Measurements from ENCODE around the gene RBPJL. TPM values are rescaled to one million over a fixed set of nuclear protein-coding genes. Genes with fewer than 3 reads are reported as not detected.
A peak's percentile ranks its signal among the peaks of the same experiment; 100 is the strongest.

Gene RBPJL
- total RNA-seq, 1 donor from 2014 or later: not detected

DNA sequence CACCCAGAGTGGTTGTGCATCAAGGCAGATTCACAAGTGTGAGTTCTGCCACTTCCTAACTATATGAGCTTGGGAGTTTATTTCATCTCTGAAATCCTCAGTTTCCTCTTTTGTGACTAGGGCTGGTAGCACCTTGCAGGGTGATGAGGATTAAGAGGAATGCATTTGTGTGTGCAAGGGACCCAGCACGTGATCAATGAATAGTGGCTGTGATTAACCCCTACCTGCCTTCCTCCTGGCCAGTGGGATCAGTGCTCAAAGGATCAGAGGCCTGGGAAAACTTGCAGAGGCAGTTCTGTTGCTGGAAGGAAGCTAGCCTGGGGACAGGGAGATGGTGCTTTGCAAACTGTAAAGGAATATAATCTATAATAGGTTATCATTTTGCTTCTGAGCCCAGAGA is 34.3 kb downstream of the RBPJL start:
- no peak for DNase-seq
- H3K4me3 ChIP-seq: peak overlapping the region; percentile 4

DNA sequence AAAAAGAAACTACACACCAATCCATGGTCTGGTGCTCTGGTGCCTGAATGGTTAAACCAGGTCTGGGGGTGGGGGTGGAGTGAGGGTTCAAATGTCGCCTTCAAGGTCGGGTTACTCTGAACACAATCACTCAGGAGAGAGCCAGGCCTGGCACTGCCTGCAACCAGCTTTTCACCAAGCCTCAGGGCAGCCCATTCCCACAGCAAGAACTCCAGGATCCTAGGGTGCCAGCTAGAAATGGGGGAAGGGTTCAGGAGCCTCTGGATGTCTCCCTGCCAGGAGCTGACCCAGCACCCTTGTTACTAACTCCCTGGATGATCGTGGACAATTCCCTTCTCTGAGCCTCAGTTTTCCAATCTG is 34.9 kb downstream of the RBPJL start:
- DNase-seq: no peak
- no peak for ATAC-seq
- Histone ChIP-seq H3K36me3 (peaks cover 28% of the 10 kb centered on the region), H3K9me3 (no peaks in the 10 kb centered on the region), H3K4me1 (peaks cover 98% of the 10 kb centered on the region), H3K27me3 (ENCODE audit: low read depth) (no peaks in the 10 kb centered on the region), H3K4me3 (peak overlapping the region; percentile 82), H3K27ac (peak overlapping the region; percentile 79)
- TF ChIP-seq, protein P1, sequence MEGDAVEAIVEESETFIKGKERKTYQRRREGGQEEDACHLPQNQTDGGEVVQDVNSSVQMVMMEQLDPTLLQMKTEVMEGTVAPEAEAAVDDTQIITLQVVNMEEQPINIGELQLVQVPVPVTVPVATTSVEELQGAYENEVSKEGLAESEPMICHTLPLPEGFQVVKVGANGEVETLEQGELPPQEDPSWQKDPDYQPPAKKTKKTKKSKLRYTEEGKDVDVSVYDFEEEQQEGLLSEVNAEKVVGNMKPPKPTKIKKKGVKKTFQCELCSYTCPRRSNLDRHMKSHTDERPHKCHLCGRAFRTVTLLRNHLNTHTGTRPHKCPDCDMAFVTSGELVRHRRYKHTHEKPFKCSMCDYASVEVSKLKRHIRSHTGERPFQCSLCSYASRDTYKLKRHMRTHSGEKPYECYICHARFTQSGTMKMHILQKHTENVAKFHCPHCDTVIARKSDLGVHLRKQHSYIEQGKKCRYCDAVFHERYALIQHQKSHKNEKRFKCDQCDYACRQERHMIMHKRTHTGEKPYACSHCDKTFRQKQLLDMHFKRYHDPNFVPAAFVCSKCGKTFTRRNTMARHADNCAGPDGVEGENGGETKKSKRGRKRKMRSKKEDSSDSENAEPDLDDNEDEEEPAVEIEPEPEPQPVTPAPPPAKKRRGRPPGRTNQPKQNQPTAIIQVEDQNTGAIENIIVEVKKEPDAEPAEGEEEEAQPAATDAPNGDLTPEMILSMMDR (IDR thresholded peaks at IDR 0.05): no peak
- intact Hi-C loops (cut with DNase I): no loop called here

More for the DNA sequence above, 34.3 kb downstream of the RBPJL start:
- no peaks in the 10 kb centered on the region for H3K27me3 ChIP-seq (ENCODE audit: low read depth)
- H3K36me3 ChIP-seq: peaks cover 28% of the 10 kb centered on the region
- peak overlapping the region; percentile 79 for H3K27ac ChIP-seq
- peaks cover 95% of the 10 kb centered on the region for H3K4me1 ChIP-seq
- no peaks in the 10 kb centered on the region for H3K9me3 ChIP-seq
- ATAC-seq: no peak
- TF ChIP-seq, protein P1 (IDR thresholded peaks at IDR 0.05): no peak
- intact Hi-C loops (cut with DNase I): no loop called here

DNA sequence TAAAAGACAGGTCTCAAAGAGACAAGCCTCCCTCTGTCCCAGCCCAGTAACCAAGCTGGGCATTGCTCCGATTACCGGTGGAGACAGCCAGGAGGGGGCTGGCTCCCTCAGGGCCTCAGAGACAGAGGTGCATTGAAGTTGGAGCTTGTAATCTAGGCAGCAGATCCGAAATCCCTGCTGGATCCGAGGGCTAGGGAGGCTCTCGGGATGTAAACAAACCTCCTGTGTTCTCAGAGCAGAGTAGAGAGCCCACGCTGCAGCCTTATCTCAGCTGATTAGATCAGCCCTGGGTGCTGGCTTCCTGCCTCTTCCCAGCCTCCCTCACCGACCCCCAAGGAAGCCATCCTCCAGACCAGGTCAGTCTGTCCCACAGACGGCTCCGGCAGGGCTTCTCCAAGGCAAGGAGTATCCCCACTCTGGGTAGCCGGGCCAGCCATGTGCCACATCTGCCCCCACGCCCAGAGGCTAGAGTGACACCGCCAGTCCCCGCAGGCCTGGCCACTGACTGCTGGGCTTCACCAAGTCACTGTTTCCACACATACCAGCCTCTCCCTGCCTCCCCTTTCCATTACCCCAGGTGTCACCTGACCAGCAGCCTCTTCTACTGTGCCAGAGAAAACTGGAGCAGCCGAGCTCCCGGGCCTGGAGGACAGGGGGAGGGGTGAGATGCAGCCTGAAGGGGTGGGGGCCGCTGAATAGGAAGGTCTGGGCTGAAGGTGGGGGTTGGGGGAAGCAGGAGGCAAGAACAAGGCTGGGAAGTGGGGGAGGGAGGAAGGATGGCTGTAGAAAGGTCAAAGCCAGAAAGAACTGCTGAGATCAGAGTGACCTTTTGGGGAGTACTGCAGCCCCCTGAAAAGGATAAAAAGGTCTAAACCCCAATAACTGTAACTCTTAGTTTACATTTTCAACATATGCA is 35.6 kb downstream of the RBPJL start:
- intact Hi-C loops (cut with DNase I): no loop called here
- H3K9me3 ChIP-seq: no peaks in the 10 kb centered on the region
- H3K27ac ChIP-seq: peak overlapping the region; percentile 93
- DNase-seq (peak; percentile 74), ATAC-seq (peak; percentile 19 to 30)
- no peaks in the 10 kb centered on the region for H3K27me3 ChIP-seq (ENCODE audit: low read depth)
- H3K36me3 ChIP-seq: peaks cover 28% of the 10 kb centered on the region
- TF ChIP-seq, protein P1 (IDR thresholded peaks at IDR 0.05): no peak
- H3K4me1 ChIP-seq: peaks cover 98% of the 10 kb centered on the region
- H3K4me3 ChIP-seq: peak overlapping the region; percentile 82

DNA sequence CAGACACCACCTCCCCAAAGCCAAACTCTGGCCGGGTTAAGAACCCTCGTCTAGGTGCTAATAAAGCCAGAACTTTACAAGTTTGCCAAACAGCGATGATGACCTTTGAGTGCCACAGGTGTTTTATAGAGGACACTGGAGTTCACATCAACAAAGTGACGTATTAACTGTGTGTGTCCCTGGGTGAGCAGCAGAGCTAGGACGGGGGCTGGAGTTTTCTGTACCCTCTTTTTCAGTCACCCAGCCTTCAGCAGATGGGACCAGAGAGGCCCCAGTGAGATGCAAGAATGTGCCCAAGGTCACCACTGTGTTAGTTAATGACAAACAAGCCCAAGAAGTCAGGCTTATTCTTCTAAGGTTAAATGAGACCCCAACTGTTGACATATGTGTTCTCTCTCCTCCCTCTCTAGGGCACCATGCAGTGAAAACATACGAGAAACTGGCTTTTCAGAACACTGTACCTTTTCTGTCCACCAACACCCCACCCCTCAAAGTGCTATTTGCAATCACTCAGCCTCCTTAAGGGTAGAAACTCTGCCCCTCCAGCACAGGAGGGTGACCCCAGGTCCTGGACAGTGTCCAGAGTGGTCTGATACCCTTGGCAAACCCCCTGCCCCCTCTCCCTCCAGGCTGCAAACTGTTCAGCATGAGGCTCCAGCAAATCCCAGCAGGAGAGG is 36.4 kb downstream of the RBPJL start:
- intact Hi-C loops (cut with DNase I): no loop called here
- DNase-seq (peak; percentile 70), ATAC-seq (peak; percentile 3 to 6)
- Histone ChIP-seq H3K27me3 (ENCODE audit: low read depth) (no peaks in the 10 kb centered on the region), H3K4me3 (peak overlapping the region; percentile 82), H3K4me1 (peaks cover 94% of the 10 kb centered on the region), H3K9me3 (no peaks in the 10 kb centered on the region), H3K27ac (peak overlapping the region; percentile 93), H3K36me3 (peaks cover 28% of the 10 kb centered on the region)
- TF ChIP-seq, protein P1 (IDR thresholded peaks at IDR 0.05): no peak

DNA sequence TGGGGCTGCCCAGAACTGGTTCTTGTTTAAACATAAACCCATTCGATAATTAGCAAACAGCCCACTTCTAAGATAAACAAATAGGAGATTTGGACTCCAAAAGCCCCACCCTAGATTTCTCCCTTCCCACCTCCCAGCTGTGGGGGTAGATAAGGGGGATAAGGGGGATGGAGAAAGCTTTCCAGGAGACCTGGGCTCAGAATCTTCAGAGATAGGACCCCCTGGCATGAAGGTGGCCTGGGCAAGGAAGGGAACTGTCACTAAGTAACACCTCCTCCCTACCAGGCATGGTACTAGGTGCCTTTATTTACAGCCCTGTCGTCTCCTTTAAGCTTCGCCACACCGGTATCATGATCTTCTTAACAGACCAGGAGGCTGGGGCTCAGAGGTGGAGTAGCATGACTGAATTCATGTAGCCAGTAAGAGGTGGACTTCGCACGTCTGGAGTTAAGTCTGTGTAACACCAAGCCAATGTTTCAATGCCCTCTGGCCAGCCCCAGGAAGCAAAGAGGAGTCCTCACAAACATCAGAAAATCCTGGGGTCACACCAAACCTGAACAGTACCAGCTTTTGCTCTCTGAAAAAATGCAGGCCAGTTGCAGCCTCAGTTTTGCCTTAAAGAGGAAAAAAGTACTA is 37.0 kb downstream of the RBPJL start:
- peak overlapping the region; percentile 93 for H3K27ac ChIP-seq
- intact Hi-C loops (cut with DNase I): no loop called here
- no peak for DNase-seq
- peak overlapping the region; percentile 82 for H3K4me3 ChIP-seq
- TF ChIP-seq, protein P1 (IDR thresholded peaks at IDR 0.05): no peak
- H3K36me3 ChIP-seq: peaks cover 26% of the 10 kb centered on the region
- no peaks in the 10 kb centered on the region for H3K9me3 ChIP-seq
- H3K4me1 ChIP-seq: peaks cover 91% of the 10 kb centered on the region
- no peaks in the 10 kb centered on the region for H3K27me3 ChIP-seq (ENCODE audit: low read depth)
- ATAC-seq: no peak
